GM21381 (cell line): ENCODE data around the gene PRKN.

Source experiments
- ATAC-seq: cut with Tn5 transposase; IDR thresholded peaks from one replicate; pipeline ENCODE4 v1.9.1; 2021; ENCODE audit warnings: mild to moderate bottlenecking, moderate library complexity; ENCODE audit not compliant: unreplicated experiment

Gene PRKN

DNA sequence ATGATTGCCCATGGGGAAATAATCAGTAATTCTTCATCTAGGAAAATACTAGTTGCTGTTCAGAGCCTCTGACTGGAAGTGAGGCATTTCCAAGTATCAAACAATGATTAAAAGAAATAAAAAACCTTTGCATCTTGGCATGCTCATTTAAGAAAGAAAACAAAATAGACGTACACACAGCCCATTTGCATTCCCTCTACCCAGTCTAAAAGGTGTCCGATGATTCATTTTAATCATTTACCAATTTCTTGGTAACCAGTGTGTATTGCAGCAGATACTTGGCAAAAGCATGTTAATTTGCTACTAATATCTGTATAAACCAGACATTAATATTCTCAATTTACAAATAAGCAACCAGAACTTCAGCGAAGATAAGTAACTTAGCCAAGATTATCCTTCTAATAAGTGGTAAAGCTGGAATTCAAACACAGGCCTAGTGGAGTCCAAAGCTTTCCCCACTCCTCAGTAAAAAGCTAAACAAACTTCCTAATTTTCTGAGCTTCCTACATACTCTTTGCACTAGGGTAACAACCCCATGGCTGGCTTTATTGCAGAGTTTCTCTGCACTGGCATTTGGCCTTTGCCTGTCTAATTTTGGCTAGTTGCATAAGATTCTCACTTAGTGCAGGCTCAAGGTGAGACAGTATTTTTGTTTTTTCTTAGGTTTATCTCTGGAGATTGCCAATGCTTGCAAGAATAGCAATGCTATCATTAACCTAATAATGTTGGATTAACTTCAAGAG lies 338.1 kb downstream of the PRKN start:
- no peak for ATAC-seq

DNA sequence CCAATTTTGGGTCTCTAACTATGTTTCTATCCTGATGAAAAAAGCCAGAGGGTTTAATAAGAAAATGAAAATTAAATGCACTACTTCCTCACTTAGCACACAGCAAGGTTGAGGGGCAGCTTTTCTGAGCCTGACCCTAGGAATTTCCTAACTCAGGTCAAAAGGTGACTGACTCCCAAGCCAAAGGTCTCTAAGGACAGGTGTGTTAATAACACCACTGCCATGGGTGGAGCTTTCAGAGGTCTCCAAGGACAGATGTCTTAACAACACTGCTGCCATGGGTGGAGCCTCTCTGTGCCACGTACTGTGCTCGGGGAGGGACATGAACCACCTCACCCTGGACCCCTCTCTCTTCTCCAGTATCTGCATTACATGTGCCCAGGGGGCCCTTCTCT lies 339.2 kb downstream of the PRKN start:
- no peak for ATAC-seq

DNA sequence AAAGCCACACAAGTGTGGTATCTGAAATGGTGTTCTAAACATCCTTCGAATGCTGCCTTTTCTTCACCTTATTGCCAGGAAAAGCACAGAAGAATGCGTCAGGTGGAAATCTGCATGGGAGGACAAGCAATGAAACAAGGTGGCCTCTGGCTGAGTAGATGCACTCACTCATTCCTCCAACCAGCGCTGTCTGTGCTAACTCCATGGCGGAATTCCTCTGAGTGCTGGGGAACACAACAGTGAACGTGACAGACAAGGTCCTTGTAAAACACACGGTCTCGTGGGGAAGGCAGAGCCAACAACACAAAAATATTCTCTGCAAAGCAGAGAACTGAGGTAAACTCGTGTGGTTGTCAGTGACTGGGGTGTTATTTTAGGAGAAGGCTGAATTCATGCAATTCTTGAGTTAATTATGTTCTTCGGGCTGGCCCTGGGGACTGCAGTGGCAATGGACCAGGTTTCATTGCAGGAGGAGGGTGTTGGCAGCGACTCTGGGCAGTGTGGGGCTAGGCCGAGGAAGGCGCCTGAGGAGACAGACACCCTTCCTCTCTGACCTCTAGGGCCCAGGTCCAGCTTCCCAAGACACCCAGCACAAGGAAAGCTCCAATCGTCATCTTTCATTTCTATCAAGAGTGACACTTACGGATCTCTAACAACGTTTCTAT lies 339.7 kb downstream of the PRKN start:
- no peak for ATAC-seq

GRCh38 chr6:162385980-162386379 lies 341.6 kb downstream of the PRKN start:
- ATAC-seq = no peak

GRCh38 chr6:162379757-162380409 lies 347.7 kb downstream of the PRKN start:
- ATAC-seq = no peak

DNA sequence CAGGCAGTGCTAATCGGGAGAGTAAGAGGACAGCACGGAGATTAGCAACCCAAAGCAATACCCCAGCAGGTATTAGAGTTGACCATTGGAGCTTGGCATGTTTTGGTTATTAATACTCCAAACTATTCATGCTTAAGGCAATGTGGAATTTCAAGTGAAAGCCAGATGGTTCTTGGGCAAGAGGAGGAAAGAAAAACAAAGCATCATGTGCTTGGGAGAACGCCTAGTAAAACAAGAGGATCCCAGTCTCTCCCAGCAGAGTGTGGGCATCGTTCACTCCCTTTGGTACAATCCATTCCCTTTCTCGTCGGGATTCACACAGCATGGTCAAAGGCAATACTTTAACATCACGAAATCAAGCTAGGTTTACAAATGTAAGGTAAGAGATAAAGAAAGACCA lies 349.8 kb downstream of the PRKN start:
- no peak for ATAC-seq

- no peak for ATAC-seq
These were observed 353.7 kb downstream of the PRKN start for GRCh38 chr6:162373868-162374267.

- no peak for ATAC-seq
These were observed 354.4 kb downstream of the PRKN start for GRCh38 chr6:162373192-162373591.

- ATAC-seq = no peak
These were observed 355.5 kb downstream of the PRKN start for GRCh38 chr6:162372106-162372505.

- ATAC-seq = no peak
These were observed 356.4 kb downstream of the PRKN start for GRCh38 chr6:162371121-162371520.

- no peak for ATAC-seq
These were observed 358.5 kb downstream of the PRKN start for GRCh38 chr6:162369091-162369490.

GRCh38 chr6:162364488-162364887 lies 363.1 kb downstream of the PRKN start:
- ATAC-seq = no peak

- ATAC-seq = no peak
These were observed 363.8 kb downstream of the PRKN start for GRCh38 chr6:162363757-162364156.

GRCh38 chr6:162360901-162361567 lies 366.5 kb downstream of the PRKN start:
- no peak for ATAC-seq

DNA sequence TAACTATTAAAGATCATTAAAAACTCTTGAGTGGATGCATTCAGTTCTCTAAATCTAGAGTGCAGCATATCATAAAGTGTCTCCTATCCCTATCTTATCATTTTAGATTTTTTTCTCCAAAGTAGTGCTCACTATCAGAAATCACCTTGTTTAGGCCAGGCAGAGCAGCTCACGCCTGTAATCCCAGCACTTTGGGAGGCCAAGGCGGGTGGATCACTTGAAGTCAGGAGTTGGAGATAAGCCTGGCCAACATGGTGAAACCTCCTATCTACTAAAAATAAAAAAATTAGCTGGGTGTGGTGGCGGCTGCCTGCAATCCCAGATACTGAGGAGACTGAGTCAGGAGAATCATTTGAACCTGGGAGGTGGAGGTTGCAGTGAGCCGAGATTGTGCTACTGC lies 368.9 kb downstream of the PRKN start:
- no peak for ATAC-seq

DNA sequence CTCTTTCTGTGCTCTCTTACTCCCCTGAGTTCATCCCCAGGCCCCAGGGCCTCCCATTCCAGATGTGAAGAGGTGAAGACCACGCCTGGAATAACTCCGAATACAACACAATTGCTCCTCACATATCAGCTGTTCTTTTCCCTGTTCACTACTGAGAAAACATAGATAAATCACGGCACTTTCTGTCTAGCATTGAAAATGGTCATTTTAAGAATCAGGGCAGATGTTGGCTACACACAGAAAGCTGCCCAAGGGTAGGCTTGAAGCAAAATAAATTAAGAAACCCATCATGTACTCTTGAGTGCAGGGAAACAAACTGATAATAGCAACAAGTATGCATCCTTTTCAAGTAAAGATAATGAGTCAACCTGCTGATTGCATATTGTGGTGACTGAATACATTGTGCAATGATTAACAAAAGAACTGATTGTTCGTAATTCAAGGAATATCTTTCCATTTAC lies 382.5 kb downstream of the PRKN start:
- no peak for ATAC-seq

- ATAC-seq = no peak
These were observed 382.9 kb downstream of the PRKN start for GRCh38 chr6:162344646-162345010.

- ATAC-seq = no peak
These were observed 383.5 kb downstream of the PRKN start for GRCh38 chr6:162343936-162344645.

GRCh38 chr6:162343198-162343935 lies 384.2 kb downstream of the PRKN start:
- no peak for ATAC-seq

DNA sequence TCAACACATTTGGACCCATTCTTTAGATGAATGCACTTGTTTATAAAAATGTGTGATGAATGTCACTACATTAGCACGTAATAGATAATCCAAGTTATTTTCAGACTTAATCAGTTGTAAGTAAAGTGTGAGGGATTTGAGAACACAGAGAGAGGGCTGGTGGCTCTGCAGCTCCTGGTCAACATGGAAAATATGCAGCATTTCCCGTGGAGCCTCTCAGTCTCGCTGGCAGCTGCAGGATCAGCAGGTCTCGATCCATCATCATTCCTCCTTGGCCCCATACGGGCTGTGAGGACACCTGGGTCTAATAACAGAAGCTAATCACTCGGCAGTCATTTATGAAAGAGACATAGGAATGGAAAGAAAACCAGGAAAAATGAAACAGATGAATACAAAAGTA lies 390.2 kb downstream of the PRKN start:
- no peak for ATAC-seq
